CD4-positive, alpha-beta T cell treated with Interleukin-12 subunit alpha and Interleukin-12 subunit beta, for 1 hour (primary cell): ENCODE results near the gene FAM156B.
"Not testable (repeated sequence)": the region's sequence is repeated elsewhere in the genome, so short reads cannot be mapped to it uniquely, and the experiment has no call there.

Experiments used
- DNase-seq: peaks from one replicate; pipeline ENCODE4 v3.0.0-alpha.2; 2020

FAM156B gene, protein sequence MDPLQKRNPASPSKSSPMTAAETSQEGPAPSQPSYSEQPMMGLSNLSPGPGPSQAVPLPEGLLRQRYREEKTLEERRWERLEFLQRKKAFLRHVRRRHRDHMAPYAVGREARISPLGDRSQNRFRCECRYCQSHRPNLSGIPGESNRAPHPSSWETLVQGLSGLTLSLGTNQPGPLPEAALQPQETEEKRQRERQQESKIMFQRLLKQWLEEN

GRCh38 chrX:52896855-52897709 is at the start of gene FAM156B:
FAM156B (plus strand) TSS chrX:52897330; CDS start chrX:52907226, 9,896 bp downstream.
- not testable (repeated sequence) for DNase-seq

GRCh38 chrX:52852110-52852860 is 44.8 kb upstream of the FAM156B start:
- no peak for DNase-seq

DNA sequence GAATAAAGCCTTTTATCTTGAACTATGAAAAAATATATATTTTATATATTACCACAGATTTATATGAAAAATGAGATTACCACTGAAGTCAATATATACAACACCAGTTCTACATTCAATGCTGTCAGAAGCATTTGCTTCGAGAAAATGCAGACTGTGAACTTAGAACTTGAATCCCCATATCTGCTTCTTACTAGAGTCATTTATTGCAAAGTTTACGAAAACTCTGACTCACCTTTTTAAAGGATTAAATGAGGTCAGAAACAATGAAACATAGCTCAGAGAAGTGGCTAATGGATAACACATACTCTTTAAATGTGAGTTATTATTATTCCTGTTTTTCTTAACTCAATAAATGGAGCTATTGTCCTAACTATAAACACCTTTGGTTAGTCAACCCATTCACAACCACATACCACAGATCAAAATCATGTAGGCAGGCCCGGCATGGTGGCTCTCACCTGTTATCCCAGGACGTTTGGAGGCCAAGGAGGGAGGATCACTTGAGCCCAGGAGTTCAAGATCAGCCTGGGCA is 40.1 kb upstream of the FAM156B start:
- not testable (repeated sequence) for DNase-seq

DNA sequence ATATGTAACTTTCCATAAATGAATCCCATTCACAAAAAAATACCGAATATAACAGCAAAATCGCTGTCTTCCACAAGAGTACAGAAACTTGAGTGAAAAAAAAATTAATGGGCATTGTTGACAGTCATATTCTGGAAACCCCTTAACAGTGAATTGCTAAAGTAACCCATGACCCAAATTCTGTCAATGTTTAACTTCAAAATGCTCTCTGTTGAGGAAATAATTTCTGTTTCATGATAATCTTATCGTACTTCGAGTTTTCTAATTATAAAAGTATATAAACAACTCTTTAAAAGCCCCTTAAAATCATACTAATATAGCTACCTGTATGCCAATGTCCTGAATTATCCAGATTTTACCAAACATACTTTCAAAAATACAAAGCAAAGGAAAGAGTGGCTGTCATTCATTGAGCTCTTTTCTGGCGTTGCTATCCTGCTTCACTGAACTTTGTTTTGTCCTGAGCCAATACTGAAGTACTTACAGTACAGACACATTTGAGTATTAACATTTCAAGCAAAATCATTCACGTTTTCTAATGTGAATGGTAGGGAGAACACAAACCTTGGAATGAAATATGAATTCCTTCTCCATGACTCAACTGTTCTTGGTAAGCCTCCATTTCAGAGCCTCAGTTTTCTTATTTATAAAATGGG is 31.7 kb upstream of the FAM156B start:
- no peak for DNase-seq

GRCh38 chrX:52867610-52868348 is 29.4 kb upstream of the FAM156B start, which contains the start of gene XAGE3:
XAGE3 (minus strand) TSS chrX:52868083; CDS start chrX:52867133, 950 bp downstream.
- no peak for DNase-seq

- no peak for DNase-seq
These were observed 27.1 kb upstream of the FAM156B start for GRCh38 chrX:52870046-52870445.

DNA sequence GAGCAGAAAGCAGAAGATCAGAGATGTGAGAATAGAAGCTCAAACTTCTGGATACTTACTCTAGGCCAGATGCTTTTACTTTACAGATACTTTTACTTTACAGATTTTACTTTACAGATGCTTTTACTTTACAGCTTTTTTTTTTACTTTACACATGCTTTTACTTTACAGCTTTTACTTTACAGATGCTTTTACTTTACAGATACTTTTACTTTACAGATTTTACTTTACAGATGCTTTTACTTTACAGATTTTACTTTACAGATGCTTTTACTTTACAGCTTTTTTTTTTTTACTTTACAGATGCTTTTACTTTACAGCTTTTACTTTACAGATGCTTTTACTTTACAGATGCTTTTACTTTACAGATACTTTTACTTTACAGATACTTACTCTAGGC is 23.3 kb upstream of the FAM156B start:
- not testable (repeated sequence) for DNase-seq

DNA sequence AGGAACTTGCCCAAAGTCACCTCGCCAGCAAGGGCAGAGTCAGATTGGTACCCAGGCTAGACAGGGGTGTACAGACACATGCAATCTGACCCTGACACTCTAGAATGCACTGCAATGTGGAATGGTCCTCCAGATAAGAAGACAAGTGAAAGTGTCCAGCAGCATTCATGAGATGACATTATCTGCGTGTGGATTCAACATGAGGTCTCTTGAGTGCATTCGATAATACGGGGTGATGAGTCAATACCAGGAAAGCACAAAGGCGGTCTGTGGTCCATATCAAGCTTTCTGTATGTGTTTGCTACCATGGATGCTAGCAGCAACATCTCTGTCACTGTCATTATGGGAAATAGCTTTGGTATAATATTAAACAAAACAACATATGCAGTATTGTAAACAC is 22.5 kb upstream of the FAM156B start:
- DNase-seq = no peak

GRCh38 chrX:52875436-52875835 is 21.7 kb upstream of the FAM156B start:
- not testable (repeated sequence) for DNase-seq

DNA sequence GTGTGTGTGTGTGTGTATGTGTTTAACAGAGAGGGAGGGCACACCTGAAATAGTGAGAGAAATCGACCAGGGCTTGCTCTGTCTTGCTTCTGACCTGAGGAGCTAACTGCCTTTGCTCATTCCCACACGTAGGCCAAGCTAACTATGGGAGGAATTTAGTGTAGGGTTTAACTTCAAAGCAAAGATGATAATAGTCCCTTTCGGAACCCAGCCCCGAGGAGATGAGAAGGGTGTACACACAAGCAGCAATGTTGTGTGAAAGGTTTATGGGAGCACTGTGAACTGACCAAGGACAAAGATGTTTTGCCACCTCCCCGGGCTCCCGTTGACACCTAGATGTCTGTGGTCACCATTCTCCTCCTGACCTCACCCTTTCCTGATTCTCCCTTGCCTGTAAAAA is 20.7 kb upstream of the FAM156B start:
- DNase-seq = not testable (repeated sequence)

DNA sequence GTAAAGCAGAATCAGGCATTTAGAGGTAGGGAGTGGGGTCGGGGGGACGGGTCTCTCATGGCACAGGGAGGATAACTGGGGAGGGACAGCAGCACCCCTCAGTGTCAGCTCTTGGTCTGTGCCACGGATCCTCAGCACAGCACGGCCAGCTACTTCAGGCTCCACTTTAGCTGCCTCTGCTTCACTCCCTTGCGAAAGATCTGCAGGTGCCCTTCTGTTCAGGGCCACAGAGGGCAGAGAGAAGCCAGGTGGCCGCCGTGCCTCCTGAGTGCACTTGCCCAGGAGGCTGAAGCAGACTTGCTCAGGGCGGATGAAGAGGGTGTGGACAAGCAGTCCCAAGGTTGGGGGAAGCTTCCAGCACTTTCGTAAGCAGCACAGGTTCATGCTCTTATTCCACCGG is 9.7 kb upstream of the FAM156B start:
- DNase-seq = not testable (repeated sequence)

DNA sequence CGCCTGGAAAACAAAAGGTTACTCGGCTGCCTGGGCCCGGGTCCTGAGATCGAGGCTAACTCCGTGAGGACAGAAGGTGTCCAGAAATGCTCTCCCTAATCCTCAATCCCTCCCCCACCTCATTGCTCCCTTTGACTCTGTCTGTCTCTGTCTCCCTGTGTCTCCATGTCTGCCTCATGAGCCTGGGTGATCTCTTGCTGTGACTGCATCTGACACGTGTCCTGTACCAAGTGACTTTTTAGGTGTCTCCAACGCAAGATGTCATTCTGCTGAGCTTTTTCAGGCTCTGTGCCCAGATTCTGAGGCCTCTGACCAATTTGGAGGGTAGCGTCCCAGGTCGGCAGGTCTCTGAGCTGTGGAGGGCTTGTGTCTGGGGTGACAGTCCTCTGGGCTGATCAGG is 9.0 kb upstream of the FAM156B start:
- not testable (repeated sequence) for DNase-seq

DNA sequence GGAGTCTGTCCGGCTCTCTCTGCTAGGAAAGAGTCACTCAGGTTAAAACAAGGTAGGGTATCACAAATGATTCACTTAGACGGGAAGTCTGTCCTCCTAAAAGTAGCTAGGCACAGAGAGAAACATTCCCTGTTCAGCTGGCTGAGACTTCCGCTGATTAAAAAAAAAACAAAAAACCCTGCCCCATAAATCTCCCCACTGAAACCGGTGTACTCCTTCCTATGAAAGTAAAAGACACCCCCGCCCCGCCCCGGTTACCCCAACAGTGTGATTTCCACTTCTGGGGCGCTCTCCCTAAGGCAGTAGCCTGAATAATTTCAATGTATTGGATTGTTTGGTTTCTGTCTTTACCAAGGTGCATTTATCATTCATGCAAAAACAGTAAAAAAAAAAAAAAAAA is 692 bp upstream of the FAM156B start:
- DNase-seq = not testable (repeated sequence)

DNA sequence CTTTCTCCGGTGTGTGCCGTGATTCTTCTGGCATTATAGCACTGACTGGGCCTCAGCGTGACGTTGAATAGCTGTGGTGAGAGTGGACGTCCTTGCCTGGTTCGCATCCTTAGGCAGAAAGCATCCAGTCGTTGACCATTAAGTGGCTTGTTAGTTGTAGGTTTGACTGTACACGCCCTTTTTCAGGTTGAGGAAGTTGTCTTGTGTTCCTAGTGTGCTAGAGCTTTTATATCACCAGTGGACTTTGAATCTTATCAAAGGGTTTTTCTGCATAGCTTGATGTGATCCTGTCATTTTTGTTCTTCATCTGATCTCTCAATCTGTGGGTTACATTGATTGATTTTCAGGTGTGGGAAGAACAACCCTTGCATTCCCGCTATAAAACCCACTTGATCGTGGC is 8.4 kb downstream of the FAM156B start:
- DNase-seq = not testable (repeated sequence)

- DNase-seq = not testable (repeated sequence)
These were observed 8.9 kb downstream of the FAM156B start for GRCh38 chrX:52906072-52906471.

DNA sequence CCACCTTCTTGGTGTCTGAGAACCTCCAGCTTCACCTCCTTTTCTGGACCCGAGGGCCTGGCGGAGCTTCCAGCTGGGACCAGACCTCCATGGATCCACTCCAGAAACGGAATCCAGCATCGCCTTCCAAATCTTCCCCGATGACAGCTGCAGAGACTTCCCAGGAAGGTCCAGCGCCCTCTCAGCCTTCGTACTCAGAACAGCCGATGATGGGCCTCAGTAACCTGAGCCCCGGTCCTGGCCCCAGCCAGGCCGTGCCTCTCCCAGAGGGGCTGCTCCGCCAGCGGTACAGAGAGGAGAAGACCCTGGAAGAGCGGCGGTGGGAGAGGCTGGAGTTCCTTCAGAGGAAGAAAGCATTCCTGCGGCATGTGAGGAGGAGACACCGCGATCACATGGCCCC is 10.0 kb downstream of the FAM156B start:
- DNase-seq = not testable (repeated sequence)

DNA sequence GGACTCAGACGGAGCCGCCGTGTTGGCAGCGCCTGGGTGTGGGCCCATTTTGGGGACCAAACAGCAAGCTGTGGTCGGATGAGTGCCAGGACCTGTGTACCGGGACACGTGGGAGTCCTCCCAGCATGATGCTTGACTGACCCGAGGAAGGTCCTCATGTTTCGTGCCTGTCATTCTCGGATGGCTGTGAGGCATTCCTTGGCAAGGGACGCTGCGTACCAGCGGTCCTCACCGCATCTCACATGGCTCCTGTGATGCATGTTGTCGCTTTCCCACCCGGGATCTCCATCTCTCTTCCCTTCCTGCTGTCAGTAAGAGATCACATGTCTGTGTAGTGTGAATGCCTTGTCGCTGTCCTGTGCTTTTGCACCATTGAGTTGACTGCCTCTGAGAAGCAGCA is 10.8 kb downstream of the FAM156B start:
- DNase-seq = not testable (repeated sequence)

- DNase-seq = not testable (repeated sequence)
These were observed 12.3 kb downstream of the FAM156B start for GRCh38 chrX:52909313-52909969.

DNA sequence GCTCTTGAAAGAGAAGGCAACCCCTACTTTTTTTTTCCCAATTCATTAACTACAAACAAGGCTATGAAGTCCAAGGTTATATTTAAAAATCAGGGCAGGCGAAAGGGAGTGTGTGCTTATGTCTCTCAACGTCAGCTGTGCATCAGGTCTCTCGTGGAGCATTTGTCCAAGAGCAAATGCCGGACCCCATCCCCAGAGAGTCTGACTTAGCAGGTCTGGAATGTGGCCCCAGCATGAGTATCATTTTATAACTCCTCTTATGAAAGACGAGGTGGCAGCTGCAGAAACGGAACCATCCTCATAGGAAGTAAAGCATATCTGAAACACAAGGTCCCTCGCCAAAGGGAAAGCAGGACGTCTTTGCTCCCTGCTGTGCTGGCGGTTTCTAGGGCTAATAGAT is 16.6 kb downstream of the FAM156B start:
- not testable (repeated sequence) for DNase-seq

DNA sequence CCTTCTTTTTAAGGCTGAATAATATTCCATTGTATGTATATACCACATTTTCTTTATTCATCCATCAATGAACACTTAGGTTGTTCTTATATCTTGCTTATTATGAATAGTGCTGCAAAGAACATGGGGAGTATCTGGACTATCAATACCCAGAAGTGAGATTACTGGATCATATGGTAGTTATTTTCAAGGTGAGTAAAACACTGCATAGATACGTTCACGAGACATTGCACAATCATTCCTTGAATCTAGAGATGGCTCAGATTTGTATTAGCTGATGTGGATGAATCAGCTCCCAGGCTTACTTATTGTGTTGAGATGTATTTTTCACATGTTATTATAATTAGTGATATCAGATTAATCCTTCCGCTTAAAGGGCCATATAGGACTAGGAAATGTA is 17.6 kb downstream of the FAM156B start:
- not testable (repeated sequence) for DNase-seq

- DNase-seq = no peak
These were observed 26.7 kb downstream of the FAM156B start for GRCh38 chrX:52923781-52924241.
